Activated CD4-positive, alpha-beta T cell treated with anti-CD3 and anti-CD28 coated beads for 1 hour (primary cell): Measurements from ENCODE around the gene PRSS21.

Experiments
- DNase-seq: peaks from one replicate; pipeline ENCODE4 v3.0.0-alpha.2; 2020

PRSS21 gene

GRCh38 chr16:2808181-2808580, 8.9 kb upstream of the PRSS21 start:
- no peak for DNase-seq

GRCh38 chr16:2809149-2809760, 7.8 kb upstream of the PRSS21 start:
- no peak for DNase-seq

GRCh38 chr16:2810651-2811050, 6.4 kb upstream of the PRSS21 start:
- no peak for DNase-seq

- DNase-seq: no peak
These were observed 5.2 kb upstream of the PRSS21 start for GRCh38 chr16:2811703-2812471.

- DNase-seq: no peak
These were observed 3.2 kb upstream of the PRSS21 start for GRCh38 chr16:2813771-2814221.

- DNase-seq: no peak
These were observed 2.3 kb upstream of the PRSS21 start for GRCh38 chr16:2814551-2815298.

- no peak for DNase-seq
These were observed 1.7 kb upstream of the PRSS21 start for GRCh38 chr16:2815299-2815771.

- DNase-seq: no peak
These were observed 569 bp downstream of the PRSS21 start for GRCh38 chr16:2817340-2818271.

- no peak for DNase-seq
These were observed 1.3 kb downstream of the PRSS21 start for GRCh38 chr16:2818272-2818876.

GRCh38 chr16:2819179-2819938, 2.3 kb downstream of the PRSS21 start:
- DNase-seq: no peak

- no peak for DNase-seq
These were observed 3.1 kb downstream of the PRSS21 start for GRCh38 chr16:2819939-2820835.

GRCh38 chr16:2820836-2821486, 3.9 kb downstream of the PRSS21 start:
- no peak for DNase-seq

- no peak for DNase-seq
These were observed 4.6 kb downstream of the PRSS21 start for GRCh38 chr16:2821487-2822157.

GRCh38 chr16:2822158-2822495, 5.1 kb downstream of the PRSS21 start:
- DNase-seq: no peak

GRCh38 chr16:2822496-2822895, 5.5 kb downstream of the PRSS21 start:
- no peak for DNase-seq

- no peak for DNase-seq
These were observed 7.6 kb downstream of the PRSS21 start for GRCh38 chr16:2824626-2825025.

GRCh38 chr16:2825049-2825742, 8.2 kb downstream of the PRSS21 start:
- no peak for DNase-seq

- no peak for DNase-seq
These were observed 8.9 kb downstream of the PRSS21 start for GRCh38 chr16:2825906-2826305.
